Lower leg skin (tissue), 3 donors: ENCODE data around the gene KRTAP5-8.

Experiments used
- POLR2A ChIP-seq, 2 donors: fragments of 450-650 bp; IDR thresholded peaks; one replicate each; pipeline ENCODE4 v1.6.1; 2016 to 2017; ENCODE audit warnings: antibody characterized with exemption in 2 of 2, mild to moderate bottlenecking in 1 of 2, moderate library complexity in 1 of 2
- TF ChIP-seq, protein P1 (sequence below), 3 donors: fragments of 450-650 bp; IDR thresholded peaks; one replicate each; pipeline ENCODE4 v1.5.1; 2016; ENCODE audit warnings: antibody characterized with exemption in 3 of 3, mild to moderate bottlenecking in 3 of 3, moderate library complexity in 2 of 3

- TF ChIP-seq, protein P1, sequence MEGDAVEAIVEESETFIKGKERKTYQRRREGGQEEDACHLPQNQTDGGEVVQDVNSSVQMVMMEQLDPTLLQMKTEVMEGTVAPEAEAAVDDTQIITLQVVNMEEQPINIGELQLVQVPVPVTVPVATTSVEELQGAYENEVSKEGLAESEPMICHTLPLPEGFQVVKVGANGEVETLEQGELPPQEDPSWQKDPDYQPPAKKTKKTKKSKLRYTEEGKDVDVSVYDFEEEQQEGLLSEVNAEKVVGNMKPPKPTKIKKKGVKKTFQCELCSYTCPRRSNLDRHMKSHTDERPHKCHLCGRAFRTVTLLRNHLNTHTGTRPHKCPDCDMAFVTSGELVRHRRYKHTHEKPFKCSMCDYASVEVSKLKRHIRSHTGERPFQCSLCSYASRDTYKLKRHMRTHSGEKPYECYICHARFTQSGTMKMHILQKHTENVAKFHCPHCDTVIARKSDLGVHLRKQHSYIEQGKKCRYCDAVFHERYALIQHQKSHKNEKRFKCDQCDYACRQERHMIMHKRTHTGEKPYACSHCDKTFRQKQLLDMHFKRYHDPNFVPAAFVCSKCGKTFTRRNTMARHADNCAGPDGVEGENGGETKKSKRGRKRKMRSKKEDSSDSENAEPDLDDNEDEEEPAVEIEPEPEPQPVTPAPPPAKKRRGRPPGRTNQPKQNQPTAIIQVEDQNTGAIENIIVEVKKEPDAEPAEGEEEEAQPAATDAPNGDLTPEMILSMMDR (IDR thresholded peaks at IDR 0.05) = no peak
- no peak for TF ChIP-seq POLR2A (IDR thresholded peaks at IDR 0.05)
Measured at GRCh38 chr11:71580057-71581003, 42.5 kb downstream of the KRTAP5-8 start.
